DND-41 (cell line): Measurements from ENCODE around the gene ELOVL5.

ENCODE experiments used
- ATAC-seq: fragments of 200-7000 bp; cut with Tn5 transposase; 3 replicates; pipeline ENCODE4 v1.9.1; 2021; ENCODE audit warnings: low read depth; ENCODE audit not compliant: insufficient read depth
- DNase-seq: peaks from one replicate; pipeline ENCODE4 v3.0.0-alpha.2; 2020
- H2AFZ ChIP-seq: 2 replicates; pipeline ENCODE4 v1.6.0; 2012; ENCODE audit warnings: low read depth, low read length
- H3K27ac ChIP-seq: 2 replicates; pipeline ENCODE4 v1.5.1; 2012; ENCODE audit warnings: low read length, inconsistent platforms
- H3K27me3 ChIP-seq: fragments of 200-600 bp; sonication (generic); 2 replicates; pipeline ENCODE4 v1.6.0; 2012; ENCODE audit warnings: low read length, mild to moderate bottlenecking, inconsistent platforms; ENCODE audit not compliant: insufficient read depth, poor library complexity
- H3K36me3 ChIP-seq: 2 replicates; pipeline ENCODE4 v1.5.1; 2012; ENCODE audit warnings: low read length, inconsistent platforms; ENCODE audit not compliant: insufficient read depth
- H3K4me1 ChIP-seq: 2 replicates; pipeline ENCODE4 v1.5.1; 2012; ENCODE audit warnings: mild to moderate bottlenecking, low read length; ENCODE audit not compliant: insufficient read depth
- H3K4me2 ChIP-seq: 2 replicates; pipeline ENCODE4 v1.6.0; 2012; ENCODE audit warnings: mild to moderate bottlenecking, moderate library complexity, low read length, inconsistent platforms; ENCODE audit not compliant: insufficient read depth
- H3K4me3 ChIP-seq, 2 experiments: fragments of 200-600 bp in 1 of 2; shearing (Covaris generic) in 1 of 2; 2 replicates each; pipeline ENCODE4 v1.5.1; 2012 to 2016; ENCODE audit warnings: inconsistent platforms in 2 of 2, low read length in 2 of 2, mild to moderate bottlenecking in 2 of 2, low read depth in 1 of 2, moderate library complexity in 1 of 2
- H3K79me2 ChIP-seq: 2 replicates; pipeline ENCODE4 v1.6.0; 2012; ENCODE audit warnings: low read length, inconsistent platforms; ENCODE audit not compliant: insufficient read depth
- H3K9ac ChIP-seq: 2 replicates; pipeline ENCODE4 v1.6.0; 2012; ENCODE audit warnings: low read depth, mild to moderate bottlenecking, inconsistent platforms, low read length, moderate library complexity
- H3K9me3 ChIP-seq: 2 replicates; pipeline ENCODE4 v1.5.1; 2012; ENCODE audit warnings: low read length, moderate library complexity, mild to moderate bottlenecking, inconsistent platforms; ENCODE audit not compliant: insufficient read depth, severe bottlenecking
- H4K20me1 ChIP-seq: 2 replicates; pipeline ENCODE4 v1.6.0; 2012; ENCODE audit warnings: low read length; ENCODE audit not compliant: insufficient read depth
- EZH2 ChIP-seq: IDR thresholded peaks from 3 replicates; pipeline ENCODE4 v1.6.1; 2012; ENCODE audit warnings: borderline replicate concordance, low read depth, mild to moderate bottlenecking, moderate library complexity, low read length, inconsistent platforms; ENCODE audit not compliant: severe bottlenecking
- TF ChIP-seq, protein P1 (sequence below): IDR thresholded peaks from 2 replicates; pipeline ENCODE4 v1.5.1; 2012; ENCODE audit warnings: borderline replicate concordance, low read length, moderate library complexity, mild to moderate bottlenecking; ENCODE audit not compliant: poor library complexity, severe bottlenecking; ENCODE audit errors: extremely low read depth

ELOVL5 gene

DNA sequence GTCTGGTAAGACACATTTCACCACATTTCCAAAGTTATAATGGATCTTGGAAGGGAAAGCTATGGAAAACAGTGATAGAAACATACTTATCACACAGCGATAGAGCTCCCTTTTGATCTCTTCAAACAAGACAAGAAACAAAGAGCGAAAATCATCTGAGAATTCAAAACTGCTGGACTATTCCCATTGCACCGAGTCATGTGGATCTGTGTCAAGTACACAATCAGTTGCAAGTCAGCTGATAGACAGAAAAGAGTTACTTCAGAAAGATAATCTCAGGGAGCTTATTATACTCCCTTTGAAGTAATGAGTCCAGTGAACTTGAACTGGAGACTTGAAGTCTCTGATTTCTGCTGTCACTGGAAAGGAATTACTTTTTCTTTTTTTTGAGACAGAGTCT lies 110.4 kb downstream of the ELOVL5 start:
- DNase-seq = no peak
- Histone ChIP-seq H4K20me1 (no peaks in the 10 kb centered on the region), H3K4me3 (no peak overlapping the region), H2AFZ (no peak overlapping the region), H3K79me2 (no peaks in the 10 kb centered on the region), H3K9ac (no peak overlapping the region), H3K4me2 (no peak overlapping the region), H3K9me3 (peaks cover 2% of the 10 kb centered on the region), H3K36me3 (no peaks in the 10 kb centered on the region), H3K27me3 (no peaks in the 10 kb centered on the region), H3K27ac (no peak overlapping the region), H3K4me1 (no peaks in the 10 kb centered on the region)
- ATAC-seq = no peak
- TF ChIP-seq, protein P1, sequence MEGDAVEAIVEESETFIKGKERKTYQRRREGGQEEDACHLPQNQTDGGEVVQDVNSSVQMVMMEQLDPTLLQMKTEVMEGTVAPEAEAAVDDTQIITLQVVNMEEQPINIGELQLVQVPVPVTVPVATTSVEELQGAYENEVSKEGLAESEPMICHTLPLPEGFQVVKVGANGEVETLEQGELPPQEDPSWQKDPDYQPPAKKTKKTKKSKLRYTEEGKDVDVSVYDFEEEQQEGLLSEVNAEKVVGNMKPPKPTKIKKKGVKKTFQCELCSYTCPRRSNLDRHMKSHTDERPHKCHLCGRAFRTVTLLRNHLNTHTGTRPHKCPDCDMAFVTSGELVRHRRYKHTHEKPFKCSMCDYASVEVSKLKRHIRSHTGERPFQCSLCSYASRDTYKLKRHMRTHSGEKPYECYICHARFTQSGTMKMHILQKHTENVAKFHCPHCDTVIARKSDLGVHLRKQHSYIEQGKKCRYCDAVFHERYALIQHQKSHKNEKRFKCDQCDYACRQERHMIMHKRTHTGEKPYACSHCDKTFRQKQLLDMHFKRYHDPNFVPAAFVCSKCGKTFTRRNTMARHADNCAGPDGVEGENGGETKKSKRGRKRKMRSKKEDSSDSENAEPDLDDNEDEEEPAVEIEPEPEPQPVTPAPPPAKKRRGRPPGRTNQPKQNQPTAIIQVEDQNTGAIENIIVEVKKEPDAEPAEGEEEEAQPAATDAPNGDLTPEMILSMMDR = no peak
- TF ChIP-seq EZH2 = no peak

DNA sequence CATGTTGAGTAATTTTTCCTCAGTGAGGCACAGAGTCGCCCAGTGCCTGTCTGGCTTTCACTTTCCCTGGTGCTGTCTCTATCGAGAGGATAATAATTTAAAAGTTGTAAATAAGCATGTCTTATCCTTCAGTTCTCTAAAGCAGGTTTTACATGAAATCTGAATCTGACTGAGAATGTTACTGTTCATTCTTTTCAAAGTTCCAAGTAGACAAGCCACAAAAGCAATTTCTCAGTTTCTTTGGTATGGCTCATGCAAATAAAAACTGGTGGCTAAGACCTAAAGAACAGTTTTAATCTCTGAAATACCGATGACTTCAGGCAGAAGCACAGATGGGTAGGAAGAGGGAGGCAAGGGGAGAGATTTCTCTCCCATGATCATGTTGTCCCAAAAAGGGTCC lies 112.5 kb downstream of the ELOVL5 start:
- Histone ChIP-seq H2AFZ (no peak overlapping the region), H3K9me3 (peaks cover 2% of the 10 kb centered on the region), H3K4me3 (no peak overlapping the region), H3K36me3 (no peaks in the 10 kb centered on the region), H4K20me1 (no peaks in the 10 kb centered on the region), H3K27me3 (no peaks in the 10 kb centered on the region), H3K4me2 (no peak overlapping the region), H3K27ac (no peak overlapping the region), H3K4me1 (no peaks in the 10 kb centered on the region), H3K9ac (no peak overlapping the region), H3K79me2 (no peaks in the 10 kb centered on the region)
- DNase-seq = no peak
- TF ChIP-seq, protein P1 = no peak
- TF ChIP-seq EZH2 = no peak
- no peak for ATAC-seq

DNA sequence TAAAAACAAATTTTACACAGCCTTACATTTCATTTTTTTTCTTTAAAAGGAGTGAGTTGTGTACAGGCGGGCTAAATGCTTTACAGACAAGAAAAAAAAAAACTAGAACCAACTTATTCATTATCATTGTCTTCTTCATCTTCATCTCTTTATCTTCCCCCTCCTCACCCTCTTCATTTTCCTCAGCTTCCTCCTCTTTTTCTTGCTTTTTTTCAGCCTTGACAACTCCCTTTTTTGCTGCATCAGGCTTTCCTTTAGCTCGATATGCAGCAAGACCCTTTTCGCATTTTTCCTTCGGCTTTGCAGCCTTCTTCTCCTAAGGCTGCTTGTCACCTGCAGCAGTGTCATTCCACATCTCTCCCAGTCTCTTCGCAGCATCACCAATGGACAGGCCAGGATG lies 113.2 kb downstream of the ELOVL5 start:
- TF ChIP-seq, protein P1 = no peak
- TF ChIP-seq EZH2 = no peak

DNA sequence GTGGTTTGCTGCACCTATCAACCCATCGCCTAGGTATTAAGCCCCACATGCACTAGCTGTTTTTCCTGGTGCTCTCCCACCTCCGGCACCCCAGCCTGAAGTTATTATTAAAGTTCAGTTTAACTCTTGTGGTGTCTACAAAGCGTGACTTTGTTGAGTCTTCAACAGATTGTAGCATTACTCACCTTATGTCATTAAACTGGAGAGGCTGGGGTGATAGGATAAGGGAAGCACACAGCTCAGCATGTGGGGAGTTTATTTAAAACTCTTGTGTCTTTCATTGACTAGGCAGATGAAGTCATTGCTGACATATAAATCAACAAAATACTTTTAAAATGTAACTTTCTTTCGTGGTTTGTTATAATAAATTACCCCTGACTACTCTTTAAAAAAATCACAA lies 115.4 kb downstream of the ELOVL5 start:
- Histone ChIP-seq H4K20me1 (no peaks in the 10 kb centered on the region), H2AFZ (no peak overlapping the region), H3K9me3 (no peaks in the 10 kb centered on the region), H3K27ac (no peak overlapping the region), H3K9ac (no peak overlapping the region), H3K4me2 (no peak overlapping the region), H3K27me3 (no peaks in the 10 kb centered on the region), H3K4me3 (no peak overlapping the region), H3K4me1 (no peaks in the 10 kb centered on the region), H3K36me3 (no peaks in the 10 kb centered on the region), H3K79me2 (no peaks in the 10 kb centered on the region)
- DNase-seq (no peak), ATAC-seq (no peak)
- no peak for TF ChIP-seq EZH2
- TF ChIP-seq, protein P1 = no peak

More for the DNA sequence above, 113.2 kb downstream of the ELOVL5 start:
- no peak overlapping the region for H3K9ac ChIP-seq
- H3K4me2 ChIP-seq = no peak overlapping the region
- H2AFZ ChIP-seq = no peak overlapping the region
- H3K27ac ChIP-seq = no peak overlapping the region
- DNase-seq (no peak), ATAC-seq (no peak)
- no peaks in the 10 kb centered on the region for H4K20me1 ChIP-seq
- H3K27me3 ChIP-seq = no peaks in the 10 kb centered on the region
- H3K79me2 ChIP-seq = no peaks in the 10 kb centered on the region
- no peaks in the 10 kb centered on the region for H3K4me1 ChIP-seq
- H3K4me3 ChIP-seq = no peak overlapping the region
- H3K9me3 ChIP-seq = no peaks in the 10 kb centered on the region
- H3K36me3 ChIP-seq = no peaks in the 10 kb centered on the region
